GM12878 (cell line): ENCODE measurements around the gene CLTCL1.

ENCODE experiments used
- EP300 ChIP-seq, 2 experiments: fragments of 150-350 bp in 1 of 2; IDR thresholded peaks; 2 replicates each; pipeline ENCODE4 v1.6.1; 2011 to 2012; ENCODE audit warnings: low read depth in 2 of 2, low read length in 2 of 2, borderline replicate concordance in 1 of 2, improper control_type of control experiment in 1 of 2, inconsistent platforms in 1 of 2; ENCODE audit not compliant: control insufficient read depth in 1 of 2
- KLF5 ChIP-seq: fragments of 450-650 bp; IDR thresholded peaks from 2 replicates; pipeline ENCODE4 v1.6.1; 2014; ENCODE audit warnings: mild to moderate bottlenecking; ENCODE audit not compliant: partially characterized antibody
- POLR2A ChIP-seq: IDR thresholded peaks from 2 replicates; pipeline ENCODE4 v1.6.1; 2011; ENCODE audit warnings: low read depth, mild to moderate bottlenecking, low read length
- REST ChIP-seq: IDR thresholded peaks from 2 replicates; pipeline ENCODE4 v1.6.1; 2012; ENCODE audit warnings: mild to moderate bottlenecking, low read depth, low read length
- RFX5 ChIP-seq: IDR thresholded peaks from 2 replicates; pipeline ENCODE4 v1.6.1; 2011; ENCODE audit warnings: low read depth, low read length, improper control_type of control experiment
- SIN3A ChIP-seq: IDR thresholded peaks from 2 replicates; pipeline ENCODE4 v1.6.1; 2012; ENCODE audit warnings: low read depth, low read length, improper control_type of control experiment
- ZNF24 ChIP-seq: fragments of 450-650 bp; IDR thresholded peaks from 2 replicates; pipeline ENCODE4 v1.6.1; 2017; ENCODE audit warnings: antibody characterized with exemption, mild to moderate bottlenecking
- TF ChIP-seq, protein P1 (sequence below), 3 experiments: IDR thresholded peaks in 2 of 3; conservative IDR thresholded peaks in 1 of 3; 2 replicates each; pipeline ENCODE4 v1.5.1; 2011; ENCODE audit warnings: low read depth in 3 of 3, low read length in 3 of 3, mild to moderate bottlenecking in 3 of 3, control low read depth in 2 of 3, moderate library complexity in 2 of 3, inconsistent platforms in 1 of 3, mixed read lengths in 1 of 3; ENCODE audit not compliant: control insufficient read depth in 2 of 3, insufficient read depth in 1 of 3; ENCODE audit errors: extremely low read depth in 1 of 3

DNA sequence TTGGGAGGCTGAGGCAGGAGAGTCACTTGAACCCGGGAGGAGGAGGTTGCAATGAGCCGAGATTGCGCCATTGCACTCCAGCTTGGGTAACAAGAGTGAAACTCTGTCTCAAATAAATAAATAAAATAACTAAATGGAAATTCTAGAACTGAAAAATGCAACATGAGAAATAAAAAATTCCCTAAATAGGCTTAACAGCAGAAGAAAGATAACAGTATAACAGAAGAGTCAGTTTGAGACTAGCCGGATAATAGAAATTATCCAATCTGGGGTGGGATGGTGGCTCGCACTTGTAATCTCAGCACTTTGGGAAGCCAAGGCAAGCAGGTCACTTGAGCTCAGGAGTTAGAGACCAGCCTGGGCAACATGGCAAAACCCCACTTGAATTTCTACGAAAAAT is 127.1 kb downstream of the CLTCL1 start:
- no peak for TF ChIP-seq KLF5
- TF ChIP-seq, protein P1, sequence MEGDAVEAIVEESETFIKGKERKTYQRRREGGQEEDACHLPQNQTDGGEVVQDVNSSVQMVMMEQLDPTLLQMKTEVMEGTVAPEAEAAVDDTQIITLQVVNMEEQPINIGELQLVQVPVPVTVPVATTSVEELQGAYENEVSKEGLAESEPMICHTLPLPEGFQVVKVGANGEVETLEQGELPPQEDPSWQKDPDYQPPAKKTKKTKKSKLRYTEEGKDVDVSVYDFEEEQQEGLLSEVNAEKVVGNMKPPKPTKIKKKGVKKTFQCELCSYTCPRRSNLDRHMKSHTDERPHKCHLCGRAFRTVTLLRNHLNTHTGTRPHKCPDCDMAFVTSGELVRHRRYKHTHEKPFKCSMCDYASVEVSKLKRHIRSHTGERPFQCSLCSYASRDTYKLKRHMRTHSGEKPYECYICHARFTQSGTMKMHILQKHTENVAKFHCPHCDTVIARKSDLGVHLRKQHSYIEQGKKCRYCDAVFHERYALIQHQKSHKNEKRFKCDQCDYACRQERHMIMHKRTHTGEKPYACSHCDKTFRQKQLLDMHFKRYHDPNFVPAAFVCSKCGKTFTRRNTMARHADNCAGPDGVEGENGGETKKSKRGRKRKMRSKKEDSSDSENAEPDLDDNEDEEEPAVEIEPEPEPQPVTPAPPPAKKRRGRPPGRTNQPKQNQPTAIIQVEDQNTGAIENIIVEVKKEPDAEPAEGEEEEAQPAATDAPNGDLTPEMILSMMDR (IDR thresholded peaks at IDR 0.05 in 2 of 3, conservative IDR thresholded peaks at IDR 0.05 in 1 of 3; ENCODE audit: control insufficient read depth in 2 of 3, extremely low read depth in 1 of 3, insufficient read depth in 1 of 3, low read depth in 3 of 3, low read length in 3 of 3), result no peak
- no peak for TF ChIP-seq REST
- no peak for TF ChIP-seq RFX5
- no peak for TF ChIP-seq SIN3A
- no peak for TF ChIP-seq POLR2A
- no peak for TF ChIP-seq ZNF24
- no peak for TF ChIP-seq EP300 (IDR thresholded peaks at IDR 0.05; ENCODE audit: borderline replicate concordance in 1 of 2, control insufficient read depth in 1 of 2, low read depth in 2 of 2, low read length in 2 of 2)
